GM12891 (cell line): ENCODE results near the gene SNX1.

Experiments used
- POLR2A ChIP-seq: IDR thresholded peaks from 2 replicates; pipeline ENCODE4 v1.6.1; 2011; ENCODE audit warnings: low read depth, low read length, control low read depth
- POLR2AphosphoS5 ChIP-seq: IDR thresholded peaks from 2 replicates; pipeline ENCODE4 v1.6.1; 2011; ENCODE audit warnings: low read depth, low read length, control low read depth
- SPI1 ChIP-seq: IDR thresholded peaks from 2 replicates; pipeline ENCODE4 v1.6.1; 2011; ENCODE audit warnings: low read depth, low read length, control low read depth
- TAF1 ChIP-seq: IDR thresholded peaks from 2 replicates; pipeline ENCODE4 v1.6.1; 2011; ENCODE audit warnings: low read depth, low read length, control low read depth

- no peak for TF ChIP-seq POLR2AphosphoS5
- TF ChIP-seq TAF1: no peak
- no peak for TF ChIP-seq SPI1
- TF ChIP-seq POLR2A: no peak
Observed at GRCh38 chr15:64185146-64185911, 89.5 kb downstream of the SNX1 start.
